Endometrial microvascular endothelial cells (primary cell): Measurements from ENCODE around the gene BAG2. TPM values are rescaled to one million over a fixed set of nuclear protein-coding genes. Genes with fewer than 3 reads are reported as not detected.

Source experiments
- in situ Hi-C: cut with HindIII; loops from 2 replicates; pipeline ENCODE4 v1.10.0; 2017; ENCODE audit warnings: low sequenced_read_pairs, low pct_unique_long_range_greater_than_20kb; ENCODE audit errors: inconsistent ontology term
- total RNA-seq: library from RNA; depleted of rRNA; stranded (reverse); fragments of >200 nt; gene quantifications from one replicate; pipeline ENCODE4 v1.2.3, GENCODE V29; 2015; ENCODE audit errors: inconsistent ontology term

BAG2 gene
- total RNA-seq = 13.8 TPM

DNA sequence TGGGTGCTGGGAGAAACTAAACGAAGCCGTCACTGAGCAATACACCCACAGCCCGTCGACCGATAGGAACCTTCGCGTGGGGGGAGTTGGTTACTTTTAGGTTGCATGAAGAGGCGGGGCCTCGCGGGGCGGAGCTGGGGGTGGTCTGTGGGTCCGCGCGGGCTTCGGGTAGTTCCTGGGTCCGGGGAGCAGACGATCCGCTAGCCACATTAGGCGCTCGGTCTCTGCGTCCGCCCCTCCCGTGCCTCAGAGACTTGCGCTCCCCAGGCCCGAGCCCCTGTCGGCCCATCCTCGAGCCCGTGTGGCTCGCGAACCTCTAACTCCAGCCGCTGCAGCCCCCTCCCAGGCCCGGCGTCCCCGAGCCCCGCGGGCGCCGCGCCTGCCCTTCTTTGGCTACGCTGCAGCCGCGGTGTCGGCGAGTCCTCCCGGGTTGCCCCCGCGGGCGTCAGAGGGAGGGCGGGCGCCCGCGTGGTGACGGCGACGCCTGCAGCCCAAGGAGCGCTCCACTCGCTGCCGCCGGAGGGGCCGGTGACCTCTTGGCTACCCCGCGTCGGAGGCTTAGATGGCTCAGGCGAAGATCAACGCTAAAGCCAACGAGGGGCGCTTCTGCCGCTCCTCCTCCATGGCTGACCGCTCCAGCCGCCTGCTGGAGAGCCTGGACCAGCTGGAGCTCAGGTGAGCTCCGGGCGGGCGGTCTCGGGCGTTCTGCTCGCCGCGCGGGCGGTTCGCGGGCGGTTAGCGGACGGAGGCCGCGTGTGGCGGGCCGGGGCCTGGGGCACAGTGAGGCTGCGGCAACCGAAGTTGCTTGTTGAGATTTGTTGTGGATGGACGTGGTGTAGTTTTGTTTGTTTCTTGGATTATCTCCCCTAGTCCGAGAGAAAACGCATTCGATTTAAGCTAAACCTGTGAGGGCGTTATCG is at the start of gene BAG2:
Gene BAG2, plus strand, starts transcription at position 191 of the 920 bp plus-strand sequence. Its CDS starts 372 bp downstream, at position 563.
- in situ Hi-C loops = no loop called here

DNA sequence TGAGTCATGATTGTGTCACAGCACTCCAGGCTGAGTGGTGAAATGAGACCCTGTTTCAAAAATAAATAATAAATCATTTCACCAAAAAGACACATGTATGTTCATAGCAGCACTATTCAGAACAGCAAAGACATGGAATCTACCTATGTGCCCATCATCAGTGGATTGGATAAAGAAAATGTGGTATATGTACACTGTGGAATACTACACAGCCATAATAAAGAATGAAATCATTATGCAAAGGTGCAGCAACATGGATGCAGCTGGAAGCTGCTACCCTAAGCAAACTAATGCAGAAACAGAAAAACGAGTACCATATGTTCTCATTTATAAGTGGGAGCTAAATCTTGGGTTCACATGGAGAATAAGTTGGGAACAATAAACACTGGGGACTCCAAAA is 49.0 kb upstream of the BAG2 start:
- in situ Hi-C loops = no loop called here

- in situ Hi-C loops = no loop called here
Measured at GRCh38 chr6:57127763-57128162, 44.4 kb upstream of the BAG2 start.

DNA sequence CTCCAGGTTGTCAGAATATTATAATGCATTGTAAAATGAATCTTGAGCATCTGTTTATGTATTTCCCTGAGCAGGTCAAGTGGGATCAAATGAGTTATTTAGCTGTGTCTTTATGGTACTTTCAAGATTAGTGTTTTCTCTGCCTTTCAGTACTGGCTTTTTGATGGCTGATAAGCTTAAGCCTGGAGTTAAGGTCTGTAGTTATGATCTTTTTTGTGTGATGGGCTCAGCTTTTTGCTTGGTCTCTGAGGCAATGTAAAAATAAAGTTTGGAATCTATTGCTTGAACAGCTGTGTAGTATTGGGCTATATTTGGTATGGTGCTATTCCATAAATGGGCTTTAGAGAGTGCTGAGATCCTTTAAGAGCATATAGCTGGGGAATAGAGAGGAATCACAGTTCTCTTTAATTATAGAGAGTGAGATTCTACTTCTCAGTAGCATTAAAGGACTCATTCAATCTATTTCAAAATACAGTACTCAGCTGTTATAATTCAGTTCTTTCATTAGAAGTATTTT is 41.4 kb upstream of the BAG2 start:
- in situ Hi-C loops = no loop called here

DNA sequence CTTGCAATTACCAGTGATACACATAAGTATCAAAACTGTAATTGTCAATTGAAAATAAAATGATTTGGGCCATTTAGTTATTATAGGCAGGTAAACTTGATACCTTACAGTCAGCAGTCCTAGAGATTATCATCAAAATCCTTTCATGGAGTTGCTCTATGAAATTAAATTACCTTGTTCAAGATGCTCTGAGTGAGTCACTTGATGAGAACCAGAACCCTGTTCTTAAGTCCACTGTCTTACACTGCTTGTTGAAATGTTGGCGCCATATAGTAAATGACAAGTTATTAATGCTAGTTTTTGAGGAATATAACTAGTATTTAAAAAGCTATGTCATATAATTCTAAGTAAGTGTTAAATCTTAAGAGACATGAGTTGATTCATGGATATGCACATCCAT is 37.2 kb upstream of the BAG2 start:
- in situ Hi-C loops = no loop called here

GRCh38 chr6:57135885-57136284 is 36.2 kb upstream of the BAG2 start:
- in situ Hi-C loops = no loop called here

- in situ Hi-C loops = no loop called here
Measured at GRCh38 chr6:57137350-57137749, 34.8 kb upstream of the BAG2 start.

DNA sequence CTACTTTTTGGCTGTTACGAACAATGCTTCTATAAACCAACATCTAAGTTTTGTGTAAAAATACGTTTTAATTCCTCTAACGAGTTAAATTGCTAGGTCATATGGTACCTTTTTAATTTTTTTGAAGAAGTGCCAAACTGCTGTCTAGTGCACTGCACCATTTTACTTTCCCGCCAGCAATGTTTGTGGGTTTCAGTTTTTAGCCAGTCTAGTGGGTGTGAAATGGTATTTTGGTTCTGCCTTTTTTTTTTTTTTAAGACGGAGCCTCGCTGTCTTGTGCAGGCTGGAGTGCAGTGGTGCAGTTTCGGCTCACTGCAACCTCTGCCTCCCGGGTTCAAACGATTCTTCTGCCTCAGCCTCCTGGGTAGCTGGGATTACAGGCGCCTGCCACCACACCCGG is 34.1 kb upstream of the BAG2 start:
- in situ Hi-C loops = no loop called here

- in situ Hi-C loops = no loop called here
Measured at GRCh38 chr6:57141451-57142177, 30.5 kb upstream of the BAG2 start.

DNA sequence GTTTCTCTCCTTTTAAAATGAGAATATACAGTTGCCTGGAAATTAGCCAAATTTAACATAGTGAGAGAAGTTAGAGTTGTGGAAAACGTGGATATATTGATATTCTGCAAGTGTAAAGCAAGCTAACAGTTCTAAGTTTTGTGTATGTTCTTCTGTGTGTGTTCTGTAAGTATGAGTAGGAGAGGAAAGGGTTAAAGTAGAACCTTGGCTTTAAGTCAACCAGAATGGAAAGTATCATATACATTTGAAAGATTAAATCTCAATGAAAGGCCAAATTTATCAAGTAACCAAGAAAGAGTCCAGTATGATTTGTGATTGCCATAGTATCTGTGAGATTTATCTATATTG is 30.0 kb upstream of the BAG2 start:
- in situ Hi-C loops = no loop called here

GRCh38 chr6:57143690-57144089 is 28.4 kb upstream of the BAG2 start:
- in situ Hi-C loops = no loop called here

GRCh38 chr6:57147401-57147800 is 24.7 kb upstream of the BAG2 start:
- in situ Hi-C loops = no loop called here

DNA sequence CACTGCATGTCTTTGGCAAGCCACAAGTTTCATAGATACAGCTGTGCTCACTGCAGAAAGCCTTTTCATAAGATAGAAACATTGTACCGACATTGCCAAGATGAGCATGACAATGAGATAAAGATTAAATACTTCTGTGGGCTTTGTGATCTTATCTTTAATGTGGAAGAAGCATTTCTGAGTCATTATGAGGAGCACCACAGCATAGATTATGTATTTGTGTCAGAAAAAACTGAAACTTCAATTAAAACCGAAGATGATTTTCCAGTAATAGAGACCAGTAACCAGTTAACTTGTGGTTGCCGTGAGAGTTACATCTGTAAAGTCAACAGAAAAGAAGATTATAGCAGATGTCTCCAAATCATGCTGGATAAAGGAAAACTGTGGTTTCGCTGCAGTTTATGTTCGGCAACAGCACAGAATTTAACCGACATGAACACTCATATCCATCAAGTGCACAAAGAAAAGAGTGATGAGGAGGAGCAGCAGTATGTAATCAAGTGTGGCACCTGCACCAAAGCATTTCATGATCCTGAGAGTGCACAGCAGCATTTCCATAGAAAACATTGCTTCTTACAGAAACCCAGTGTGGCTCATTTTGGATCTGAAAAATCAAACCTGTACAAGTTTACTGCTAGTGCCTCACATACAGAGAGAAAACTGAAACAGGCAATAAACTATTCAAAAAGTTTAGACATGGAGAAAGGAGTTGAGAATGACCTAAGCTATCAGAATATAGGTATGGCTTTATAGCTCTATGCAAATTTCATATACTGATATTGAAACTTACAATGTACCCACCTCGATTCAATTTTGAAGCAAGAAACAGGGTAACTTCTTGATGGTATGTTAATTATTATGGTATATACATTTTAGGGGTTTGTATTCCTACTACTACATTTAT is 23.9 kb upstream of the BAG2 start:
- in situ Hi-C loops = no loop called here

GRCh38 chr6:57158658-57159057 is 13.5 kb upstream of the BAG2 start:
- in situ Hi-C loops = no loop called here

DNA sequence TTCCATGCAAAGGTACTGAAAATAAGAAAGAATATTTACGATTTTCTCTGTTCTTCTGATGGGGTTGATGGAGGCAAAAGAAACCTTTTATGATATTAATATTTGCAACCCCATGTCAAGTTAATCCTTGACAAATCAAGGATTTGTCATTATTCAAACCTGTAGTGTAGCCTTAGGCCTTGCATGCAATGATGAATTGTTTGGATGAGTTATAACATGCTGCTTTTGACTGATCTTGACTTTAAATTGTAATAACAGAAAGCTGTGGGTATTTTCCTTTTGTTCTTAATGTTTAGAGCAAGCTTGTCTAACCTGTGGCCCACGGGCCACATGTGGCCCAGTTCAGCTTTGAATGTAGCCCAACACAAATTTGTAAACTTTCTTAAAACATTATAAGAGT is 13.0 kb upstream of the BAG2 start:
- in situ Hi-C loops = no loop called here

DNA sequence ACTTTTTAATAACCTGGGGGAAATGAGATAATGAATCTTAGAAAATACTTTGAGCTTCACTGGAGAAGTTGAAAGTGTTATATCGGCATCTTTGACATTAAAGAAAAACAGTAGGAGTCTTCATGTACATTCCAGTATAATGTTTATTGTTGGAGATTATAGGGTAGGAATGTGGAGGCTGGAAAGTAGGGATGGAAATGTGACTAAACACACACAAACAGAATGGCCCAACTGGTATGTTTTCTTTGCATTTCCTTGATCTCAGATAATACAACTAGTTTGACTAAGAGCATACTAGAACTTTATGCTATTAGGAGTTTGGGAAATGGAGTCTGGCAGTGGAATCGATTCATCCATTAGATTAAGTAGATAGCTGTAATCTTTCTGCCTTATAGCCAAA is 10.1 kb upstream of the BAG2 start:
- in situ Hi-C loops = no loop called here

- in situ Hi-C loops = no loop called here
Measured at GRCh38 chr6:57162516-57162915, 9.6 kb upstream of the BAG2 start.

GRCh38 chr6:57163956-57164355 is 8.2 kb upstream of the BAG2 start:
- in situ Hi-C loops = no loop called here

DNA sequence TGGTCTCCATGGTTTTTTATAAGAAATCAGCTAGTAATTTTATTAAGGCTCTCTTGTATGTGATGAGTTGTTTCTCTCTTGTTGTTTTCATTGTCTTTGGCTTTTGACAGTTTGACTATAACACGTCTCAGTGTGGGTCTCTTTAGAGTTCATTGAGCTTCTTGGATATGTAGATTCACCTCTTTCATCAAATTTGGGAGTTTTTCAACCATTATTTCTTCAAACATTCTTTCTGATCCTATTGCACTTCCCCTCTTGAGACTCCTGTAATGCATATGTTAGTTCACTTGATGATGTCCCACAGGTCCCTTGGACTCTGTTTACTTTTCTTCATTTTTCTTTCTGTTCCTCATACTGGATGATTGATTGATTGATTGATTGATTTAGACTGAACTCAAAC is 7.0 kb upstream of the BAG2 start:
- in situ Hi-C loops = no loop called here
